Activated T-helper 17 cell treated with anti-CD3 and anti-CD28 coated beads, Interleukin-2, amount 50 U/mL, for 72 hours (primary cell): ENCODE results near the gene PNMA6F. TPM values are rescaled to one million over a fixed set of nuclear protein-coding genes. Genes with fewer than 3 reads are reported as not detected.
A peak's percentile ranks its signal among the peaks of the same experiment; 100 is the strongest.
"Not testable (repeated sequence)": the region's sequence is repeated elsewhere in the genome, so short reads cannot be mapped to it uniquely, and the experiment has no call there.

Source experiments
- ATAC-seq: fragments of 150-1000 bp; cut with Tn5 transposase; replicated peaks from 2 replicates; pipeline ENCODE4 v1.10.0; 2021; ENCODE audit warnings: mild to moderate bottlenecking, moderate library complexity
- H3K27ac Mint-ChIP-seq: one replicate; pipeline ENCODE4 v1.8.0; 2022; ENCODE audit warnings: mixed read lengths
- H3K27me3 Mint-ChIP-seq: one replicate; pipeline ENCODE4 v1.8.0; 2022; ENCODE audit warnings: mixed read lengths
- H3K36me3 Mint-ChIP-seq: one replicate; pipeline ENCODE4 v1.8.0; 2022; ENCODE audit warnings: low read depth, mild to moderate bottlenecking, mixed read lengths
- H3K4me1 Mint-ChIP-seq: one replicate; pipeline ENCODE4 v1.8.0; 2022; ENCODE audit warnings: mixed read lengths
- H3K4me3 Mint-ChIP-seq: one replicate; pipeline ENCODE4 v1.8.0; 2022; ENCODE audit warnings: mild to moderate bottlenecking, mixed read lengths
- H3K9me3 Mint-ChIP-seq: one replicate; pipeline ENCODE4 v1.8.0; 2022; ENCODE audit warnings: mixed read lengths
- total RNA-seq, 2 donors: library from RNA; stranded (reverse); gene quantifications; one replicate each; pipeline ENCODE4 v1.2.3, GENCODE V29; 2022

Gene PNMA6F
- total RNA-seq, 2 donors from 2014 or later: not detected

- H3K4me3 Mint-ChIP-seq: peak overlapping the region; percentile 60
- peak overlapping the region; percentile 87 for H3K27ac Mint-ChIP-seq
- H3K36me3 Mint-ChIP-seq: peaks cover 93% of the 10 kb centered on the region
- no peak for ATAC-seq
- H3K9me3 Mint-ChIP-seq: no peaks in the 10 kb centered on the region
- H3K27me3 Mint-ChIP-seq: no peaks in the 10 kb centered on the region
- peaks cover 33% of the 10 kb centered on the region for H3K4me1 Mint-ChIP-seq
Observed at GRCh38 chrX:153343674-153344073, 22.1 kb upstream of the PNMA6F start.

- peaks cover 41% of the 10 kb centered on the region for H3K4me1 Mint-ChIP-seq
- H3K27me3 Mint-ChIP-seq: no peaks in the 10 kb centered on the region
- peak overlapping the region; percentile 60 for H3K4me3 Mint-ChIP-seq
- peak; percentile 48 for ATAC-seq
- peaks cover 93% of the 10 kb centered on the region for H3K36me3 Mint-ChIP-seq
- H3K27ac Mint-ChIP-seq: peak overlapping the region; percentile 87
- no peaks in the 10 kb centered on the region for H3K9me3 Mint-ChIP-seq
Observed at GRCh38 chrX:153342762-153343558, 21.4 kb upstream of the PNMA6F start.

GRCh38 chrX:153340111-153340510 lies 18.5 kb upstream of the PNMA6F start:
- no peak overlapping the region for H3K27ac Mint-ChIP-seq
- H3K36me3 Mint-ChIP-seq: peaks cover 89% of the 10 kb centered on the region
- H3K9me3 Mint-ChIP-seq: no peaks in the 10 kb centered on the region
- peaks cover 48% of the 10 kb centered on the region for H3K4me1 Mint-ChIP-seq
- H3K27me3 Mint-ChIP-seq: no peaks in the 10 kb centered on the region
- no peak for ATAC-seq
- H3K4me3 Mint-ChIP-seq: no peak overlapping the region

- no peaks in the 10 kb centered on the region for H3K27me3 Mint-ChIP-seq
- H3K27ac Mint-ChIP-seq: no peak overlapping the region
- H3K4me1 Mint-ChIP-seq: peaks cover 48% of the 10 kb centered on the region
- H3K36me3 Mint-ChIP-seq: peaks cover 85% of the 10 kb centered on the region
- H3K9me3 Mint-ChIP-seq: no peaks in the 10 kb centered on the region
- ATAC-seq: no peak
- no peak overlapping the region for H3K4me3 Mint-ChIP-seq
Observed at GRCh38 chrX:153339662-153340061, 18.1 kb upstream of the PNMA6F start.

GRCh38 chrX:153338836-153339235 lies 17.3 kb upstream of the PNMA6F start:
- H3K9me3 Mint-ChIP-seq: no peaks in the 10 kb centered on the region
- H3K36me3 Mint-ChIP-seq: peaks cover 77% of the 10 kb centered on the region
- no peaks in the 10 kb centered on the region for H3K27me3 Mint-ChIP-seq
- H3K27ac Mint-ChIP-seq: peak overlapping the region; percentile 12
- H3K4me1 Mint-ChIP-seq: peaks cover 46% of the 10 kb centered on the region
- peak overlapping the region; percentile 79 for H3K4me3 Mint-ChIP-seq
- peak; percentile 8 for ATAC-seq

- H3K27me3 Mint-ChIP-seq: no peaks in the 10 kb centered on the region
- peaks cover 32% of the 10 kb centered on the region for H3K4me1 Mint-ChIP-seq
- H3K9me3 Mint-ChIP-seq: no peaks in the 10 kb centered on the region
- peaks cover 58% of the 10 kb centered on the region for H3K36me3 Mint-ChIP-seq
- ATAC-seq: no peak
- peak overlapping the region; percentile 79 for H3K4me3 Mint-ChIP-seq
- H3K27ac Mint-ChIP-seq: no peak overlapping the region
Observed at GRCh38 chrX:153336988-153337387, 15.4 kb upstream of the PNMA6F start.

- Mint-ChIP-seq H3K27me3 (no peaks in the 10 kb centered on the region), H3K4me3 (peak overlapping the region; percentile 79), H3K4me1 (peaks cover 28% of the 10 kb centered on the region), H3K9me3 (no peaks in the 10 kb centered on the region), H3K36me3 (peaks cover 51% of the 10 kb centered on the region), H3K27ac (peak overlapping the region; percentile 65)
- peak; percentile 17 for ATAC-seq
Observed at GRCh38 chrX:153336121-153336894, 14.7 kb upstream of the PNMA6F start.

- no peak for ATAC-seq
- no peaks in the 10 kb centered on the region for H3K9me3 Mint-ChIP-seq
- H3K4me3 Mint-ChIP-seq: peak overlapping the region; percentile 79
- H3K27me3 Mint-ChIP-seq: no peaks in the 10 kb centered on the region
- H3K4me1 Mint-ChIP-seq: peaks cover 21% of the 10 kb centered on the region
- peaks cover 39% of the 10 kb centered on the region for H3K36me3 Mint-ChIP-seq
- H3K27ac Mint-ChIP-seq: peak overlapping the region; percentile 65
Observed at GRCh38 chrX:153334654-153335295, 13.2 kb upstream of the PNMA6F start.

GRCh38 chrX:153333821-153334653 lies 12.5 kb upstream of the PNMA6F start, which contains the start of gene ZNF275:
ZNF275 (plus strand) TSS chrX:153334153; CDS start chrX:153336680, 2,527 bp downstream.
- peaks cover 18% of the 10 kb centered on the region for H3K4me1 Mint-ChIP-seq
- peak; percentile 95 for ATAC-seq
- H3K36me3 Mint-ChIP-seq: peaks cover 35% of the 10 kb centered on the region
- no peaks in the 10 kb centered on the region for H3K9me3 Mint-ChIP-seq
- peaks cover under 1% of the 10 kb centered on the region for H3K27me3 Mint-ChIP-seq
- peak within 1 kb of the TSS; percentile 65 for H3K27ac Mint-ChIP-seq
- peak within 1 kb of the TSS; percentile 79 for H3K4me3 Mint-ChIP-seq

- H3K27ac Mint-ChIP-seq: no peak overlapping the region
- peaks cover 10% of the 10 kb centered on the region for H3K4me1 Mint-ChIP-seq
- peaks cover 28% of the 10 kb centered on the region for H3K36me3 Mint-ChIP-seq
- H3K4me3 Mint-ChIP-seq: peak overlapping the region; percentile 79
- no peaks in the 10 kb centered on the region for H3K9me3 Mint-ChIP-seq
- no peak for ATAC-seq
- H3K27me3 Mint-ChIP-seq: peaks cover 8% of the 10 kb centered on the region
Observed at GRCh38 chrX:153333266-153333665, 11.7 kb upstream of the PNMA6F start.

- Mint-ChIP-seq H3K4me1 (no peaks in the 10 kb centered on the region), H3K4me3 (no peak overlapping the region), H3K27ac (no peak overlapping the region), H3K36me3 (no peaks in the 10 kb centered on the region), H3K9me3 (no peaks in the 10 kb centered on the region), H3K27me3 (peaks cover 8% of the 10 kb centered on the region)
- no peak for ATAC-seq
Observed at GRCh38 chrX:153327561-153327960, 6.0 kb upstream of the PNMA6F start.

GRCh38 chrX:153320555-153321184 lies 897 bp downstream of the PNMA6F start:
- Mint-ChIP-seq H3K27ac (no peak overlapping the region), H3K9me3 (no peaks in the 10 kb centered on the region), H3K36me3 (no peaks in the 10 kb centered on the region), H3K4me3 (no peak overlapping the region), H3K27me3 (peaks cover 4% of the 10 kb centered on the region), H3K4me1 (no peaks in the 10 kb centered on the region)
- no peak for ATAC-seq

- H3K27me3 Mint-ChIP-seq, ATAC-seq, H3K27ac Mint-ChIP-seq, H3K36me3 Mint-ChIP-seq, H3K4me1 Mint-ChIP-seq, H3K4me3 Mint-ChIP-seq, H3K9me3 Mint-ChIP-seq: not testable (repeated sequence)
Observed at GRCh38 chrX:153320047-153320443, 1.5 kb downstream of the PNMA6F start.
